HG02678 (cell line): Measurements from ENCODE around the gene PYGB.
"Not testable (repeated sequence)": the region's sequence is repeated elsewhere in the genome, so short reads cannot be mapped to it uniquely, and the experiment has no call there.

Source experiments
- ATAC-seq: cut with Tn5 transposase; IDR thresholded peaks from one replicate; pipeline ENCODE4 v1.9.1; 2021; ENCODE audit warnings: mild to moderate bottlenecking, moderate library complexity; ENCODE audit not compliant: unreplicated experiment

The PYGB gene

DNA sequence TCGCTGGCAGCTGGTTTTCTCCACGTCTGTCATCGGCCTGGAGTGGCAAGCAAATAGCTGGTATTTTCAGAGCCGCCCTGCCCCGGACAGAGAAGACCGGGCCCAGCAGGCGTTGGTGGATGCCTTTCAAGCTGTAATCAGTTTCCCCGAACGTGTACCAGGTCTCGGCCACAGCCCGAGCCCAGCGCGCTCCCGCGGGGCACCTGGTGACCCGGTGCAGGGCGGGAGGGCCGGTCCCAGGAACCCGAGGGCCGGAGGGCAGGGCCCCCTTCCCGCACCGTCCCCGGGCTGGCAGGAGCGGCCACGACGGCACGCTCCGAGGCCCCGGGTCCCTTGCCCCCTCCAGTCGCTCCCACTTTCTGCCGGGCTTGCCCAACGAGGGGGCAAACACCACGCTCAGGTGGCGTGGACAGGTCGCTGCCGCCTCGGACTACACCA is 348 bp upstream of the PYGB start:
- ATAC-seq = peak; percentile 25

- no peak for ATAC-seq
These were observed 894 bp downstream of the PYGB start for GRCh38 chr20:25248786-25249172.

DNA sequence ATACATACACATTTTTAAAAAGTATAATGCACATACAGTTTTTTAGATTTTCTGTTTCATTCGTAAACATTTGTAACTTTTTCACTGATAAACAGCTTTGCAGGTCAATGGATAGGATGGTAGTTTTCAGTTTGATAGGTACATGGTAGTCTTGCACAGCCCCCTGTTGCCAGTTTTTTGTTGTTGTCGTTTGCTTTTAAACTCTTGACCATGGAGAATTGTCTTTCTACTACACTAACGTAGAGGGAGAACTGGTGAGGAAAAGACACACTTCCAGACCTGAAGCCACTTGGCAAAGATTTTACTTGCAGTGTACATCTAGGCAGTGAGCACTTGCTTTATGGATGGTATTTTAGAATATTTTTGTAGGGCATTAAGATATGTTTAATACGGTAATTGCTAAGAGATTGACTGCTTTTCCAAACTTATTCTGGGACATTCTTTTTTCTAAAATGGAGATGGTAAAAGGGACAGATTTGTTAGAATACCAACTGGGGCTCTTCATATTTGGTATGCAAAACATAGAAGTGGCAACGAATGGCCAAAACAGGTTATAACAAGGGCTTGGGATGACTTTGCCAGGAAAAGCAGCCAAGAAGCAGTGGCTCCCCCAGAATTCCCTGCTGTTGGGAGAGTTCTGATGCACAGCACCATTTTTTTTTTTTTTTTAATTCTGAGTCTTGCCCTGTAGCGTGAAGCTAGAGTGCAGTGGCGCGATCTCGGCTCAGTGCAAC is 1.5 kb downstream of the PYGB start:
- no peak for ATAC-seq

- no peak for ATAC-seq
These were observed 2.6 kb downstream of the PYGB start for GRCh38 chr20:25250508-25250907.

DNA sequence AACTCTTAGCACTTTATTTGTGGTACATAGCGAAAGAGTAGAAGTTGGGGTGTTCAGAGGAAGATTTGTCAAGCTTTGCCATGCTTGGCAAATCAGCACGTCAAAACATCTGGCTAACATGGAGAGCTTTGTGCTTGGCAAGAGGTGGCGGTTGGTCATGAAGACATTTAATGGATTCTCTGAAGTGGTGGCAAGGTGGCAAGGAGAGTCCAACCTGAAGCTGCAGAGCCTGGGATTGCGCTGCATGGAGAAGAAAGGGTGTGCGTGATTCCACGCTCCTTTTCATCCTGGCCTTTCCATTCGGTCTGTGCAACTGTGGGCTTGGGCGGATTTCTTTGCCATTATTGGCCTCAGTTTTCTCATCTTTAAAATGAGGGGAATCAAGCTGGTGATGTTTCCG is 3.1 kb downstream of the PYGB start:
- no peak for ATAC-seq

DNA sequence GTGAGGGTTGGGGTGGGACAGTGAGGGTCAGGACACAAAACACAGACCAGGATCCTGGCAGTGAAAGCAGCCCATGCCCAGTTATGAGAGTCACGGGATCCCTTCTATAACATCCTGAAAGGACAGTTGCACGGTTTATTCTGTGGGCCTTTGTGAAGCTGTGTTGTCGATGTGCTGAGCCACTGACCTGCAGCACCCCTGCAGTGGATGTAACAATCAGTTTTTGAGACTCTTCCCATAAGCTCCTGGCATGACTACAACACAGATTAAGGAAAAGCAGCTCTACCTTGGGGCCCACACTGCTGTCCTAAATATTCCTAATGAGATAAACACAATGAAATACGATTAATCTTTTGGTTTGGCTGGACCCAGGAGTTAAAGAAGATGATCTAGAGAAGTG is 3.7 kb downstream of the PYGB start:
- no peak for ATAC-seq

DNA sequence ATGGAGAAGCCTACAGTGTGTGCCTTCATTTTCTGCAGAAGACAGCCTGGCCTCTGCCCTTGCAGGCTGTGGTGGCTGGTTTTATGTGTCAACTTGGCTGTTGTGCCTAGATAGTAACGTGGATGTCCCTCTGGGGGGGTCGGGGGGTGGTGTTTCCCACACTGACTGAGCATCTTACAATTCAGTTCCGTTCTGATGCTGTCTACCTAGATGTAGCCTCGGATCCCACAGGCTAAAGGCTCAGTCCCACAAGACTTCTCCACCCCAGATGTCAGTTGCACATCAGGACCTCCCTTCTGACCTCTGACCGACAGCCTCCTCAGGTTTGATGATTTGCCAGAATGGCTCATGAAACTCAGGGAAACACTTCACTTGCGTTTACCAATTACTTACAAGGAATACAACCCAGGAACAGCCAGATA is 4.4 kb downstream of the PYGB start:
- no peak for ATAC-seq

GRCh38 chr20:25252686-25253421 is 5.0 kb downstream of the PYGB start:
- no peak for ATAC-seq

DNA sequence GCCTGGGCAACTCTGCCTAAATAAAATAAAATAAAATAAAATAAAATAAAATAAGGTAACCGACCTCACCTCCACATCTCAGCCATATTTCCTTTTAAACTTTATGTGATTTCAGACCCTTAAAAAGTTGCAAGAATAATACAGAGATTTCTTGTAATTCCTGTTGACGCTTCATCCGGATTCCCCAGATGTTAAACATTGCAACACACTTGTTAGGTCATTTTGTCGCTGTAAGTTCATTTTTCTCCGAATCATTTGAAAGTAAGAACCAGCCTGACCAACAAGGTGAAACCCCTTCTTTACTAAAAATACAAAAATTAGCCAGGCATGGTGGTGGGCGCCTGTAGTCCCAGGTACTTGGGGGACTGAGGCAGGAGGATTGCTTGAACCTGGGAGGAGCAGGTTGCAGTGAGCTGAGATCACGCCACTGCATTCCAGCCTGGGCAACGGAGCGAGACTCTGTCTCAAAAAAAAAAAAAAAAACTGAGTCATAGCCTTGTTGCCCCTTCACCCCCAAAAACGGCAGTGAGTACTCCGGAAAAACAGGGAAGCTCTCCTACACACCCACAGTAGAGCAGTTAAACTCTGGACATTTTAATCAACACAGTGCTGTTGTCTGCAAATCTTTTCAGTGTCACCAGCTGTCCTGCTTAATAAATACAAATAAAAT is 5.9 kb downstream of the PYGB start:
- no peak for ATAC-seq

- no peak for ATAC-seq
These were observed 6.7 kb downstream of the PYGB start for GRCh38 chr20:25254571-25254970.

DNA sequence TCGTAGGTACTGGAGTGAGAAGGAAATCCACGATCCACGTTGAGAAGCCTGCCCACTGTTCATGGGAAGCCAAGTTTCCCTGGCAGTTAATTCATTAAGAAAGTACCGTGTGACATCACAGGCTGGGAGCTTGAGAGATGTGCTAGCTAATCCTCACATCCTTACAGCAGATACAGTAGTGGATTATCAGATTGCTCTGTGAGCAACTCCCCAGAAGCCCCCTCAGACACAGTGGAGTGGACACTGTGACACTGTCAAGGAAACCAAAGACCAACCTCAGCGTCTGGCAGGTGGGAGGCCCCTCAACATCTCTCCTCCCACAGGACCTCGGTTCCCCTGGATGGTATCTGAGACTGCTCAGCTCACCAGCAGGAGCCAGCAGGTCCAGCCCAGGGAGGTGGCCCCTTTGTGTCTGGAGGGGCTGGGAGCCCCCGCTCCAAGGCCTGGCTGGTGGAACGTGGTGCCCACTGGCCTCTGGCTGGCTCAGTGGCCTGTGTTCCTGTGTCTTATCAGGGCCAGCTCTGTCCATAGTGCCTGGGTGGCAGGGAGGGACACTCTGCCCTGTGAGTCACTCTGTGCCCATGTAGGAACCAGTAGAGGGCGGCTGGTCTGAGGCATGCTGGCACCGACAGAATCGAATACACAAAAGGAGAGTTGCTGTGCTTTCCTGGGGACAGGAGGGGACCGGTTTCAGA is 7.2 kb downstream of the PYGB start:
- no peak for ATAC-seq

GRCh38 chr20:25256226-25256859 is 8.5 kb downstream of the PYGB start:
- ATAC-seq = no peak

DNA sequence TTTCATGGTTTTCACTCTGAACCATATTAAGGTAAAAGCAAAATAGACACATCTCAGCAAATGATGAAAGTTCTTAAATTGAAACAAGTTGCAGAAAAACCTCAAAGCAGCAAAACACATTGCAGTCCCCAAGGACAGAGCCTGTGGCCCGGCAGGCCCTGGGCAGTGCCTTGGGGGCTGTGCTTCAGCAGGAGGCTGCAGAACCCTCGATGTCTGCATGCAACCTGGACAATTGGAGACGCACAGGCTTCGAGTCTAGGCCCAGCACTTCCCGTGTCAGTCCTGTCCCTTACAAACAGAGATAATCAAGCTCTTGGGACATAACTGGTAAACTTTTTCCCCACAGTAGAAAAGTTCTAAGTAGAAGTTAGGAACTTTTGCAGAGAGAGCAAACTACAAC is 9.2 kb downstream of the PYGB start:
- no peak for ATAC-seq

DNA sequence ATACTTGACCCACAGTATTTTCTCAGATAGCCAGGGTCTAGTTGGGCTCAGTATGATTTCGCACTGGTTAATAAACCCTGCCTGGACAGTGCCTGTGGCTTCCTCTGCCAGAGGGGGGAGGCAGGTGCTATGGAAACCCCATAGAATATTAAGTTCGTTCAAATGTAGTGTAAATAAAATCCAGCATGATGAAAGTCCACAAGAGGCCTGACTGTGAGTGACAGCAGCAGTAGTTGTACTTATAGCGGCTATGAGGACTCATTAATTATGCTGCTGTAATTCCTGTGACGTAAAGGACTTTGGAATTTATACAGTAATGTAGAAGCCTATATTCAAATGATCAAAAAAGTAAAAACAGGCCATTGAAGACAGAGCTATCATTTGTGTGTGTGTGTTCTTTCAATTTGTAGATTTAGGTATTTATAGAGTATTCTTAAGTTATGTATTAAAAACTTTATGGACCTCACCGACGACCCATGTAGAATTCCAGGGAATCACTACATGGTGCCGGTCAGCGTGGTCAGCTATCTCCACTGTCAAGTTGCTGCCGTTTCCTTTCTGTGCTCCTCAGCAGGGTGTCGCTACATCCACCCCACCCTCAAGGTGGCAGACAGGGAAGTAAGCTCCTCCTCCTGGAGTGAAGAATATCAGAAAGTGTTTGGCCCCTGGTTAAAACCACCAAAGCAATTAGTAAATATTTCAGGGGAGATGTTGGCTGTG is 10.0 kb downstream of the PYGB start:
- ATAC-seq = no peak

DNA sequence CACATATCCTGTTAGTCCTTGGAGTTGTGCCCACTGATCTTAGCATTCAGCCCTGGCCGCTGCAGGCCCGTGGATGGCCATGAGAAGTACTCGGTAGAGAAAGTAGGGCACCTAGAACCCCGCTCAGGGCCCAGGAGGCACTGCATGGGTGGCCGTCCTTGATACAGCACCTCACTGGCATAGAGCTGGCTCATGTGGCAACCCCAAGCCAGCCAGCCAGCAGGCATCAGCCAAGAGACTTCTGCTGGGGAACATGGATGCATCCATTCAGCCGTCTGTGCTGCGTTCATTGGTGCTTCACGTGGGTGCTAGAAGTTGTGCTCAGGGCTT is 10.6 kb downstream of the PYGB start:
- no peak for ATAC-seq

GRCh38 chr20:25258828-25259227 is 10.9 kb downstream of the PYGB start:
- ATAC-seq = no peak

DNA sequence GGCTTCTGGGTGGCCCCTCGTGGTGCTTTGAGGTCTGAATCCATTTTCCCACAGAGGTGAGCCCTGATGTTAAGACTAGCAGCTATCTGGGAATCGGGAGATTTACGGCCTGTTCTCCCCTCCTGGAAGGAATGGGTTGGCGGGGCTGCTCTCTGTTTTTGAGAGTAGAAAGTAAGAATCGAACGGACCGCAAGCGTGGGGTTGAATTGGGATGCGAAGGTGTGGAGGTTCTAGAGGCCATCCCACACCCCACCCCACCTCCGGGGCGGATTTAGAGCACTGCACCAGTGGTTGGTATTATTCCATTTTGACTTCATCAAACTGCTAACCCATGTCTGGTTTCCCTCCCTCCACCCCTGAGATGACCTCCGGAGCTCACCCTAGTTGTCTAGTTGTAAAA is 11.5 kb downstream of the PYGB start:
- no peak for ATAC-seq

- ATAC-seq = no peak
These were observed 11.9 kb downstream of the PYGB start for GRCh38 chr20:25259788-25260254.

DNA sequence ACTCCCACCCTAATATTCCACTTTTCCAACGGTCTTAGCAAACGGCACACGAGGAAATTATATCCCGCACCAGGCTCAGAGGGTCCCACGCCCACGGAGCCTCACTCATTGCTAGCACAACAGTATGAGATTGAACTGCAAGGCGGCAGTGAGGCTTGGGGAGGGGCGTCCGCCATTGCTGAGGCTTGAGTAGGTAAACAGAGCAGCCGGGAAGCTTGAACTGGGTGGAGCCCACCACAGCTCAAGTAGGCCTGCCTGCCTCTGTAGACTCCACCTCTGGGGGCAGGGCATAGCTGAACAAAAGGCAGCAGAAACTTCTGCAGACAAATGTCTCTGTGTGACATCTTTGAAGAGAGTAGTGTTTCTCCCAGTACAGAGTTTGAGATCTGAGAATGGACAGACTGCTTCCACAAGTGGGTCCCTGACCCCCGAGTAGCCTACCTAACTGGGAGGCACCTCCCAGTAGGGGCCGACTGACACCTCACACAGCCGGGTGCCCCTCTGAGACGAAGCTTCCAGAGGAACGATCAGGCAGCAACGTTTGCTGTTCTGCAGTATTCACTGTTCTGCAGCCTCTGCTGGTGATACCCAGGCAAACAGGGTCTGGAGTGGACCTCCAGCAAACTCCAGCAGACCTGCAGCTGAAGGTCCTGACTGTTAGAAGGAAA is 13.0 kb downstream of the PYGB start:
- ATAC-seq = not testable (repeated sequence)
